ENCODE results near the gene INPP5A. TPM values are rescaled to one million over a fixed set of nuclear protein-coding genes. Genes with fewer than 3 reads are reported as not detected.

INPP5A gene
- total RNA-seq, 1 experiment from 2014 or later = 12.3 TPM

GRCh38 chr10:132527339-132528063, 10.1 kb upstream of the INPP5A start:
- TF ChIP-seq ATF3 (IDR thresholded peaks at IDR 0.05) (no peak), POLR2AphosphoS5 (IDR thresholded peaks at IDR 0.05; ENCODE audit: low read depth, low read length) (no peak), JUND (IDR thresholded peaks at IDR 0.05) (no peak), FOSL1 (IDR thresholded peaks at IDR 0.05; ENCODE audit: low read depth) (no peak), YY1 (IDR thresholded peaks at IDR 0.05; ENCODE audit: extremely low read depth, insufficient replicate concordance, low read depth, low read length) (no peak), ZNF274 (IDR thresholded peaks at IDR 0.05; ENCODE audit: low read depth, low read length) (no peak), ZBTB33 (IDR thresholded peaks at IDR 0.05; ENCODE audit: extremely low read depth, insufficient replicate concordance, low read length) (no peak), MAX (IDR thresholded peaks at IDR 0.05) (no peak), EGR1 (IDR thresholded peaks at IDR 0.05; ENCODE audit: low read depth) (no peak)
- ChIA-PET POLR2A (no interaction called here), RAD21 (ENCODE audit: low non-redundant PET in 1 of 2, low total read pairs in 2 of 2, uncharacterized antibody in 2 of 2, unreplicated experiment in 2 of 2) (no interaction called here), CTCF (no interaction called here)
- H3K4me2 ChIP-seq (ENCODE audit: low read length) = no peak overlapping the region
- H3K9me3 ChIP-seq (ENCODE audit: control insufficient read depth in 1 of 2, insufficient read depth in 1 of 2, low read depth in 1 of 2, low read length in 2 of 2) = no peaks in the 10 kb centered on the region
- H3K9ac ChIP-seq (ENCODE audit: low read length) = no peak overlapping the region
- H3K79me2 ChIP-seq (ENCODE audit: insufficient read depth, low read length) = no peaks in the 10 kb centered on the region
- no peak overlapping the region for H2AFZ ChIP-seq (ENCODE audit: low read depth, low read length, poor library complexity, severe bottlenecking)
- H3K27me3 ChIP-seq (ENCODE audit: insufficient read depth, low read length) = no peaks in the 10 kb centered on the region
- no peak overlapping the region for H3K4me3 ChIP-seq (replicated peaks in 1 of 2; ENCODE audit: low read depth in 1 of 2, low read length in 2 of 2)
- BruUV-seq (replicated peaks) = no TSS peak
- H4K20me1 ChIP-seq (ENCODE audit: insufficient read depth) = no peaks in the 10 kb centered on the region
- H3K36me3 ChIP-seq (ENCODE audit: control insufficient read depth in 1 of 2, insufficient read depth in 2 of 2, low read length in 2 of 2) = no peaks in the 10 kb centered on the region
- H3K27ac ChIP-seq (ENCODE audit: low read depth, low read length) = no peak overlapping the region
- H3K4me1 ChIP-seq (ENCODE audit: control insufficient read depth in 1 of 2, insufficient read depth in 2 of 2, low read length in 2 of 2) = peaks cover 6 to 8% of the 10 kb centered on the region in 2 experiments
- DNase-seq (ENCODE audit: low read depth, low spot score) = no peak
- no peak for ATAC-seq
- intact Hi-C loops (cut with micrococcal nuclease) = no loop called here
- no peaks in the 10 kb centered on the region for H3K9me2 ChIP-seq (ENCODE audit: insufficient read depth)
